ENCODE results near the gene CRACDL.

GRCh38 chr2:98827625-98828368 is 108.2 kb downstream of the CRACDL start:
- TF ChIP-seq CTCF (IDR thresholded peaks at IDR 0.05) (no peak), EP300 (IDR thresholded peaks at IDR 0.05) (no peak), POLR2A (IDR thresholded peaks at IDR 0.05) (no peak)
